GM12801 (cell line): Measurements from ENCODE around the gene AZU1.

Source experiments
- TF ChIP-seq, protein P1 (sequence below): IDR thresholded peaks from one replicate; pipeline ENCODE4 v1.5.1; 2011; ENCODE audit warnings: control low read depth; ENCODE audit not compliant: insufficient read length; ENCODE audit errors: extremely low read depth

Gene AZU1

DNA sequence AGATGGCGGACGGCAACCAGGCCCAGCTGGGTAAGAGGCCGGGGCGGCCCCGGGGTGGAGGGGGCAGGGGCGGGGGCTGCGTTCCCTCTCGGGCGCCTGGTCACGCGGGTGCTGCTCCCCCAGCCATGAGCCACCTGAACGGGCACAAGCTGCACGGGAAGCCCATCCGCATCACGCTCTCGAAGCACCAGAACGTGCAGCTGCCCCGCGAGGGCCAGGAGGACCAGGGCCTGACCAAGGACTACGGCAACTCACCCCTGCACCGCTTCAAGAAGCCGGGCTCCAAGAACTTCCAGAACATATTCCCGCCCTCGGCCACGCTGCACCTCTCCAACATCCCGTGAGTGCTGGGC is 19.2 kb upstream of the AZU1 start:
- TF ChIP-seq, protein P1, sequence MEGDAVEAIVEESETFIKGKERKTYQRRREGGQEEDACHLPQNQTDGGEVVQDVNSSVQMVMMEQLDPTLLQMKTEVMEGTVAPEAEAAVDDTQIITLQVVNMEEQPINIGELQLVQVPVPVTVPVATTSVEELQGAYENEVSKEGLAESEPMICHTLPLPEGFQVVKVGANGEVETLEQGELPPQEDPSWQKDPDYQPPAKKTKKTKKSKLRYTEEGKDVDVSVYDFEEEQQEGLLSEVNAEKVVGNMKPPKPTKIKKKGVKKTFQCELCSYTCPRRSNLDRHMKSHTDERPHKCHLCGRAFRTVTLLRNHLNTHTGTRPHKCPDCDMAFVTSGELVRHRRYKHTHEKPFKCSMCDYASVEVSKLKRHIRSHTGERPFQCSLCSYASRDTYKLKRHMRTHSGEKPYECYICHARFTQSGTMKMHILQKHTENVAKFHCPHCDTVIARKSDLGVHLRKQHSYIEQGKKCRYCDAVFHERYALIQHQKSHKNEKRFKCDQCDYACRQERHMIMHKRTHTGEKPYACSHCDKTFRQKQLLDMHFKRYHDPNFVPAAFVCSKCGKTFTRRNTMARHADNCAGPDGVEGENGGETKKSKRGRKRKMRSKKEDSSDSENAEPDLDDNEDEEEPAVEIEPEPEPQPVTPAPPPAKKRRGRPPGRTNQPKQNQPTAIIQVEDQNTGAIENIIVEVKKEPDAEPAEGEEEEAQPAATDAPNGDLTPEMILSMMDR, result no peak

DNA sequence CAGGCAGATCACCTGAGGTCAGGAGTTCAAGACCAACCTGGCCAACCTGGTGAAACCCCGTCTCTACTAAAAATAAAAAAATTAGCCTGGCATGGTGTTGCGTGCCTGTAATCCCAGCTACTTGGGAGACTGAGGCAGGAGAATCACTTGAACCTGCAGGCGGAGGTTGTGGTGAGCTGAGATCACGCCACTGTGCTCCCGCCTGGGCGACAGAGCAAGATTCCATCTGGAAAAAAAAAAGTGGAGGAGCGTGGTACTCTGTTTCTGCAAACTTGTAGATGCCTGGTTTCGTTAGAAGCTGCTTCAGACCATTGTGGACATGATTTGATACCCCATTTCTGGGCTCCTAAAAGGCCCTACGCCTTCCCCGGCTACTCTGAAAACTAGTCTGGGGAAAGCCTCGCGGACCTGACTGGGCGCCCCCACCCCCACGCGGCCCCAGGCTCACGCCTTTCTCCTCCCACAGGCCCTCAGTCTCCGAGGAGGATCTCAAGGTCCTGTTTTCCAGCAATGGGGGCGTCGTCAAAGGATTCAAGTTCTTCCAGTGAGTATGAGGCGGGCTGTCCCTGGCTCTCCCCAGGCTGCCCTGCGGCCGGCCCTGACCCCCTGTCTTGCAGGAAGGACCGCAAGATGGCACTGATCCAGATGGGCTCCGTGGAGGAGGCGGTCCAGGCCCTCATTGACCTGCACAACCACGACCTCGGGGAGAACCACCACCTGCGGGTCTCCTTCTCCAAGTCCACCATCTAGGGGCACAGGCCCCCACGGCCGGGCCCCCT is 17.4 kb upstream of the AZU1 start:
- TF ChIP-seq, protein P1, result no peak

DNA sequence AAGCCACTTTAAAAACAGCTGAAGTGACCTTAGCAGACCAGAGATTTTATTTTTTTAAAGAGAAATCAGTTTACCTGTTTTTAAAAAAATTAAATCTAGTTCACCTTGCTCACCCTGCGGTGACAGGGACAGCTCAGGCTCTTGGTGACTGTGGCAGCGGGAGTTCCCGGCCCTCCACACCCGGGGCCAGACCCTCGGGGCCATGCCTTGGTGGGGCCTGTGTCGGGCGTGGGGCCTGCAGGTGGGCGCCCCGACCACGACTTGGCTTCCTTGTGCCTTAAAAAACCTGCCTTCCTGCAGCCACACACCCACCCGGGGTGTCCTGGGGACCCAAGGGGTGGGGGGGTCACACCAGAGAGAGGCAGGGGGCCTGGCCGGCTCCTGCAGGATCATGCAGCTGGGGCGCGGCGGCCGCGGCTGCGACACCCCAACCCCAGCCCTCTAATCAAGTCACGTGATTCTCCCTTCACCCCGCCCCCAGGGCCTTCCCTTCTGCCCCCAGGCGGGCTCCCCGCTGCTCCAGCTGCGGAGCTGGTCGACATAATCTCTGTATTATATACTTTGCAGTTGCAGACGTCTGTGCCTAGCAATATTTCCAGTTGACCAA is 16.7 kb upstream of the AZU1 start:
- TF ChIP-seq, protein P1, result no peak

DNA sequence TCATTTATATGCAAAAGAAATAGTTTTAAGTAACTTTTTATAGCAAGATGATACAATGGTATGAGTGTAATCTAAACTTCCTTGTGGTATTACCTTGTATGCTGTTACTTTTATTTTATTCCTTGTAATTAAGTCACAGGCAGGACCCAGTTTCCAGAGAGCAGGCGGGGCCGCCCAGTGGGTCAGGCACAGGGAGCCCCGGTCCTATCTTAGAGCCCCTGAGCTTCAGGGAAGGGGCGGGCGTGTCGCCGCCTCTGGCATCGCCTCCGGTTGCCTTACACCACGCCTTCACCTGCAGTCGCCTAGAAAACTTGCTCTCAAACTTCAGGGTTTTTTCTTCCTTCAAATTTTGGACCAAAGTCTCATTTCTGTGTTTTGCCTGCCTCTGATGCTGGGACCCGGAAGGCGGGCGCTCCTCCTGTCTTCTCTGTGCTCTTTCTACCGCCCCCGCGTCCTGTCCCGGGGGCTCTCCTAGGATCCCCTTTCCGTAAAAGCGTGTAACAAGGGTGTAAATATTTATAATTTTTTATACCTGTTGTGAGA is 16.1 kb upstream of the AZU1 start:
- TF ChIP-seq, protein P1, result no peak

DNA sequence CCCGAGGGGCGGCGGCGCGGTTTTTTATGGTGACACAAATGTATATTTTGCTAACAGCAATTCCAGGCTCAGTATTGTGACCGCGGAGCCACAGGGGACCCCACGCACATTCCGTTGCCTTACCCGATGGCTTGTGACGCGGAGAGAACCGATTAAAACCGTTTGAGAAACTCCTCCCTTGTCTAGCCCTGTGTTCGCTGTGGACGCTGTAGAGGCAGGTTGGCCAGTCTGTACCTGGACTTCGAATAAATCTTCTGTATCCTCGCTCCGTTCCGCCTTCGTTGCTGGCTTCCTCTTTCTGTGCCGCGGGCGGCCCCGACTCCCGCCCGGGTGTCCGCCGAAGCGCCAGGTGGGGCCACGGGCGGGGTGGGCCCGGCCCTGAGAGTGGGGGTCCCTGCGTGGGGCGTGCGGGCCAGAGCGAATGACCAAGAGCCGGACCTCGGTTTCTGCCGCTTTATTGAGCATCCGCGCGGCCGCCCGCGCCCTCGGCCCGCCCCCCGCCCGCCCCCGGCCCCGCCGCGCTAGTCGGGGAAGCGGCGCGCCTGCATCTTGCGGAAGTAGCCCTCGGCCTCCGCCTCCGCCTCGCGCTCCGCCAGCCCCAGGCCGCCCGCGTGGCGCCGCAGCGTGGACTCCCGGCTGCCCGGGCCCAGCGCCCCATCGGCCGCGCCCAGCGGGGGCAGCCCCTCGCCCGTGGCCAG is 15.4 kb upstream of the AZU1 start:
- TF ChIP-seq, protein P1, result no peak

DNA sequence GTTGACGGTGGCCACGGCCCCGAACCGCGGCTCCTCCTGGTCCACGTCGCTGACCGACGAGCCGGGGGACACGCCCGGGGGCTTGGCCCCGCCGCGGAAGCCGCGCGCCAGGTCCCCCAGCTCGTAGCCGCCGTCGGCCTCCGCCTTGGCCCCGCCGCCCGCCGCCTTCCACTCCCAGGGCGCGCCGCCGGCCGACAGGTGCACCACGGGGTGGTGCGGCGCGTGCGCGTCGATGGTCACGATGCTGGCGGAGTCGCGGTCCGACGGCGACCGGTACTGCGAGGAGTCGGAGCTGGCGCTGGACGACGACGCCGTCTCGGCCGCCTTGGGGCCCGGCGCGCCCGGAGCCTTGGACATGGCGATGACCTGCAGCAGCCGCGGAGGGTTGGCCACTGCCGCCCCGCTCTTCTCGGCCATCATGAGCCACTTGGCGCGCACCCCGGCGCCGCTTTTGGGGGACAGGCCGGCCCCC is 14.9 kb upstream of the AZU1 start:
- TF ChIP-seq, protein P1, result no peak

DNA sequence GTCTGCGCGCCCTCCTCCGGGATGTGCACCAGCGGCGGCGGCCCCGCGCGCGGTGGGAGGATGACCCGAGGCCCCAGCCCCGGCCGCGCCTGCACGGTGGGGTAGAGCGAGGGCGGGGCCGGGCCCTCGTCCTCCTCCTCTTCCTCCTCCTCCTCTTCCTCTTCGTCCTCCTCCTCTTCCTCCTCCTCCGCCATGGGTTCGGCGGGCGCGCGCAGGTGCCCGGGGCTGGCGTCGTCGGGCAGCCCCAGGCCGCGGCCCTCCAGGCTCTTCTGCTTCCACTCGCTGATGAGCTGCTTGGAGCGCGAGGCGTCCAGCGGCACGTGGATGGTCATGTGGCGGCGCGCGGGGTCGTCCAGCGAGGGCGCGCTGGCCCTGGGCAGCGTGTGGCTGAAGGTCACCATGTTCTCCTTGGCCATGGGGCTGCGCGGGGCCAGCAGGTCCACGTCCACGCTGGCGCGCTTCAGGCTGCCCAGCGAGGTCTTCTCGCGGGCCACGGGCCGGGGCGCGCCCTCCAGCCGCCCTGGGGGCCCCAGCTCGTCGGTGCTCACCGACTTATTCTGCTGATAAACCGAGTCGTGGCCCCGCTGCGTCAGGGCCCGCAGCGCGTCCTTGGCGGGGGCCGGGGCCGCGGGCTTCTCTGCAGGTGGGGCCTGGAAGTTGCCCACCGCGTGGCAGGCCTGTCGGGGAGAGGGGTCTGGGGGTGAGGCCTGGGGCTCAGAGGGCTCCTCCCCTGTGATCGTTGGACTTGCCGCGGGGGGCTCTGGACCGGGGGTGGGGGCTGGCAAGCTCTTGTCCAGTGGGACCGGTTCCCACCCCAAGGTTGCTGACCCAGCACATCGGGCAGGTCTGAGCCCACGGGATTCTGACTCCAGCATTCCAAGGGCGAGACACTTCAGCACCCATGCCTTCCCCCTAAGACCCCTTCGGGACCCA is 14.2 kb upstream of the AZU1 start:
- TF ChIP-seq, protein P1, result no peak
